Measurements from ENCODE around the gene HIVEP1.

HIVEP1 gene

DNA sequence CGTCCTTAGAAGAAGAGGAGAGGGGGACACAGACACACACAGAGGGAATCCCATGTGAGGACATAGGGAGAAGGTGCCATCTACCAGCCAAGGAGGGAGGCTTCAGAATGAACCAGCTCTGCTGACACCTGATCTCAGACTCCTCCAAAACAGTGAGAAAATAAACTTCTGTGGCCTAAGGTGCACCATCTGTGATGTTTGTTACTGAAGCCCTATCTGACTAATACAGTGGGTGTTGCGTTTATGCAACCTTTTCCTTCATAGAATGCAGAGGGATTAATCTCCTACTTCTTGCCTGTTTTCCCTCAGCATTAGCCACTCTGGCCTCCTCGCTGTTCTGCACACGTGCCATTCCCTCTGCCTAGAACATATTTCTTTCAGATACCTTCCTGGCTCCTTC is 196.6 kb downstream of the HIVEP1 start:
- Mint-ChIP-seq H3K27ac (no peak overlapping the region), H3K4me3 (no peak overlapping the region), H3K9me3 (no peaks in the 10 kb centered on the region), H3K4me1 (peaks cover 13% of the 10 kb centered on the region), H3K36me3 (ENCODE audit: low read depth) (no peaks in the 10 kb centered on the region), H3K27me3 (peaks cover 5% of the 10 kb centered on the region)
- DNase-seq (no peak), ATAC-seq (no peak)

Measured in activated naive CD8-positive, alpha-beta T cell treated with anti-CD3 and anti-CD28 coated beads, Interleukin-2, amount 50 U/mL, for 24 hours (primary cell).